IMR-90 (cell line): ENCODE data around the gene FBXW11. TPM values are rescaled to one million over a fixed set of nuclear protein-coding genes. Genes with fewer than 3 reads are reported as not detected.

Experiments
- ATAC-seq: fragments of 200-7000 bp; cut with Tn5 transposase; 2 replicates; pipeline ENCODE4 v1.9.1; 2020; ENCODE audit warnings: low read depth, mild to moderate bottlenecking, moderate library complexity
- BruUV-seq: library from RNA; stranded (reverse); fragments of 400-500 nt; replicated peaks from 2 replicates; lab custom pipeline; 2021; lab: Mats Ljungman, UMichigan
- CTCF ChIA-PET: fragments of 300-600 bp; formaldehyde crosslinking; extraction: SDS; loops from one replicate; lab custom pipeline; 2021; ENCODE audit warnings: antibody characterized with exemption; lab: Yijun Ruan, JAX
- POLR2A ChIA-PET: fragments of 300-600 bp; sonication (Branson Sonifier 250); formaldehyde crosslinking; loops from one replicate; lab custom pipeline; 2022; ENCODE audit warnings: antibody characterized with exemption; ENCODE audit not compliant: unreplicated experiment; lab: Charles Lee
- DNase-seq: peaks from one replicate; pipeline ENCODE4 v3.0.0; 2013
- H2AFZ ChIP-seq: replicated peaks from 2 replicates; pipeline ENCODE3; 2013; ENCODE audit warnings: low read length, mild to moderate bottlenecking; ENCODE audit not compliant: poor library complexity
- H2AK5ac ChIP-seq: 2 replicates; pipeline ENCODE4 v1.6.1; 2013; ENCODE audit warnings: low read depth, low read length, inconsistent platforms
- H2AK9ac ChIP-seq: replicated peaks from 2 replicates; pipeline ENCODE3; 2013; ENCODE audit warnings: mild to moderate bottlenecking, low read depth, low read length, moderate library complexity; ENCODE audit not compliant: poor library complexity
- H2BK120ac ChIP-seq: 2 replicates; pipeline ENCODE4 v1.6.1; 2013; ENCODE audit warnings: low read depth, low read length, inconsistent platforms
- H2BK15ac ChIP-seq: 3 replicates; pipeline ENCODE4 v1.6.1; 2013; ENCODE audit warnings: low read depth, low read length, inconsistent platforms
- H2BK20ac ChIP-seq: 2 replicates; pipeline ENCODE4 v1.6.1; 2013; ENCODE audit warnings: low read depth, mild to moderate bottlenecking, inconsistent platforms, low read length, moderate library complexity
- H2BK5ac ChIP-seq: 2 replicates; pipeline ENCODE4 v1.6.1; 2013; ENCODE audit warnings: mild to moderate bottlenecking, low read depth, low read length, inconsistent platforms; ENCODE audit not compliant: poor library complexity, severe bottlenecking
- H3K14ac ChIP-seq: replicated peaks from 2 replicates; pipeline ENCODE4 v1.6.1; 2013; ENCODE audit warnings: low read depth, low read length, inconsistent platforms
- H3K18ac ChIP-seq: 2 replicates; pipeline ENCODE4 v1.6.1; 2013; ENCODE audit warnings: low read depth, low read length, control low read depth
- H3K23ac ChIP-seq: 2 replicates; pipeline ENCODE4 v1.6.1; 2013; ENCODE audit warnings: low read depth, low read length, inconsistent platforms
- H3K27ac ChIP-seq: 2 replicates; pipeline ENCODE4 v1.5.1; 2013; ENCODE audit warnings: mild to moderate bottlenecking, control low read depth, low read length; ENCODE audit not compliant: insufficient read depth
- H3K27me3 ChIP-seq: 2 replicates; pipeline ENCODE4 v1.6.1; 2013; ENCODE audit warnings: low read length; ENCODE audit not compliant: control insufficient read depth, insufficient read depth
- H3K36me3 ChIP-seq: 2 replicates; pipeline ENCODE4 v1.6.1; 2013; ENCODE audit warnings: low read length, mixed read lengths; ENCODE audit not compliant: control insufficient read depth, insufficient read depth
- H3K4ac ChIP-seq: 2 replicates; pipeline ENCODE4 v1.6.1; 2013; ENCODE audit warnings: low read depth, low read length, inconsistent platforms
- H3K4me1 ChIP-seq: 2 replicates; pipeline ENCODE4 v1.6.1; 2013; ENCODE audit warnings: low read length, mixed read lengths; ENCODE audit not compliant: control insufficient read depth, insufficient read depth
- H3K4me2 ChIP-seq: 2 replicates; pipeline ENCODE4 v1.6.1; 2013; ENCODE audit warnings: low read depth, mild to moderate bottlenecking, control low read depth, low read length, moderate library complexity
- H3K4me3 ChIP-seq: 2 replicates; pipeline ENCODE4 v1.5.1; 2013; ENCODE audit warnings: low read depth, mild to moderate bottlenecking, control low read depth, low read length, moderate library complexity; ENCODE audit not compliant: insufficient read depth
- H3K56ac ChIP-seq: 2 replicates; pipeline ENCODE4 v1.6.1; 2013; ENCODE audit warnings: low read length, inconsistent platforms; ENCODE audit not compliant: insufficient read depth; ENCODE audit errors: extremely low read depth
- H3K79me1 ChIP-seq, 2 experiments: 2 replicates each; pipeline ENCODE4 v1.6.1; 2013; ENCODE audit warnings: low read length in 2 of 2, inconsistent platforms in 1 of 2, low read depth in 1 of 2
- H3K9ac ChIP-seq: 2 replicates; pipeline ENCODE4 v1.6.1; 2013; ENCODE audit warnings: low read depth, low read length, control low read depth
- H3K9me1 ChIP-seq: 2 replicates; pipeline ENCODE4 v1.6.1; 2013; ENCODE audit warnings: low read length, inconsistent platforms; ENCODE audit not compliant: insufficient read depth
- H3K9me3 ChIP-seq: 2 replicates; pipeline ENCODE4 v1.6.1; 2013; ENCODE audit warnings: low read length; ENCODE audit not compliant: control insufficient read depth, insufficient read depth
- H4K20me1 ChIP-seq: 2 replicates; pipeline ENCODE4 v1.6.1; 2013; ENCODE audit warnings: low read length, inconsistent platforms; ENCODE audit not compliant: insufficient read depth
- H4K5ac ChIP-seq: 2 replicates; pipeline ENCODE4 v1.6.1; 2013; ENCODE audit warnings: mild to moderate bottlenecking, low read depth, low read length, control low read depth
- H4K8ac ChIP-seq, 2 experiments: 2 replicates each; pipeline ENCODE4 v1.6.1; 2013; ENCODE audit warnings: low read depth in 2 of 2, low read length in 2 of 2, control low read depth in 1 of 2, inconsistent platforms in 1 of 2
- H4K91ac ChIP-seq: 2 replicates; pipeline ENCODE4 v1.6.1; 2013; ENCODE audit warnings: low read depth, low read length, inconsistent platforms; ENCODE audit not compliant: insufficient read depth
- BHLHE40 ChIP-seq: fragments of 150-350 bp; IDR thresholded peaks from 2 replicates; pipeline ENCODE4 v1.6.1; 2016; ENCODE audit warnings: mild to moderate bottlenecking, low read depth, low read length
- CEBPB ChIP-seq: IDR thresholded peaks from 2 replicates; pipeline ENCODE4 v1.6.1; 2012; ENCODE audit warnings: low read depth, low read length, improper control_type of control experiment
- CHD1 ChIP-seq: IDR thresholded peaks from 2 replicates; pipeline ENCODE4 v1.6.1; 2012; ENCODE audit warnings: low read depth, low read length, improper control_type of control experiment
- CTCF ChIP-seq: conservative IDR thresholded peaks from 2 replicates; pipeline ENCODE4 v1.5.1; 2012; ENCODE audit warnings: mild to moderate bottlenecking, low read depth, low read length, improper control_type of control experiment
- ELK1 ChIP-seq: fragments of 150-350 bp; IDR thresholded peaks from 2 replicates; pipeline ENCODE4 v1.6.1; 2016; ENCODE audit warnings: low read depth, mild to moderate bottlenecking, low read length, moderate library complexity, borderline replicate concordance
- FOS ChIP-seq: fragments of 150-350 bp; IDR thresholded peaks from 2 replicates; pipeline ENCODE4 v1.6.1; 2016; ENCODE audit warnings: low read depth, low read length
- MAFK ChIP-seq: IDR thresholded peaks from 2 replicates; pipeline ENCODE4 v1.6.1; 2012; ENCODE audit warnings: low read depth, low read length, improper control_type of control experiment
- MAZ ChIP-seq: IDR thresholded peaks from 2 replicates; pipeline ENCODE4 v1.6.1; 2012; ENCODE audit warnings: low read depth, mild to moderate bottlenecking, low read length, improper control_type of control experiment, moderate library complexity, borderline replicate concordance
- MXI1 ChIP-seq: IDR thresholded peaks from 2 replicates; pipeline ENCODE4 v1.6.1; 2012; ENCODE audit warnings: low read depth, mild to moderate bottlenecking, low read length, moderate library complexity, borderline replicate concordance
- NFE2L2 ChIP-seq: fragments of 150-350 bp; IDR thresholded peaks from 2 replicates; pipeline ENCODE4 v1.6.1; 2016; ENCODE audit warnings: low read depth, mild to moderate bottlenecking, low read length
- POLR2A ChIP-seq: IDR thresholded peaks from 2 replicates; pipeline ENCODE4 v1.6.1; 2012; ENCODE audit warnings: mild to moderate bottlenecking, low read depth, low read length
- RAD21 ChIP-seq: IDR thresholded peaks from 2 replicates; pipeline ENCODE4 v1.6.1; 2012; ENCODE audit warnings: low read length, improper control_type of control experiment
- RCOR1 ChIP-seq: IDR thresholded peaks from 2 replicates; pipeline ENCODE4 v1.6.1; 2012; ENCODE audit warnings: mild to moderate bottlenecking, low read length, improper control_type of control experiment; ENCODE audit not compliant: insufficient replicate concordance
- RFX5 ChIP-seq: IDR thresholded peaks from 2 replicates; pipeline ENCODE4 v1.8.0; 2012; ENCODE audit warnings: low read depth, mild to moderate bottlenecking, low read length, moderate library complexity
- SMC3 ChIP-seq: fragments of 150-350 bp; IDR thresholded peaks from 2 replicates; pipeline ENCODE4 v1.6.1; 2016; ENCODE audit warnings: low read depth, mild to moderate bottlenecking, antibody characterized with exemption, low read length, moderate library complexity
- USF2 ChIP-seq: fragments of 150-350 bp; IDR thresholded peaks from 2 replicates; pipeline ENCODE4 v1.6.1; 2017; ENCODE audit warnings: mild to moderate bottlenecking, antibody characterized with exemption, low read length, low read depth
- WGBS, 2 experiments: methylation state at CpG; one replicate each; pipeline versions ENCODE4 v1.1.5 to v1.1.7; 2013; ENCODE audit warnings: missing lambda C conversion rate in 2 of 2; ENCODE audit not compliant: insufficient read length in 1 of 2; ENCODE audit errors: extremely low coverage in 2 of 2; 5-methylcytosine and 5-hydroxymethylcytosine counted together
- dilution Hi-C: fragments of 300-500 bp; cut with HindIII; formaldehyde crosslinking; loops from one replicate; pipeline ENCODE4 v1.14.3; 2018; ENCODE audit warnings: low sequenced_read_pairs; ENCODE audit not compliant: unreplicated experiment
- in situ Hi-C: fragments of 300-500 bp; cut with MboI; formaldehyde crosslinking; loops from 3 replicates; pipeline ENCODE4 v1.14.3; 2019; ENCODE audit warnings: low sequenced_read_pairs, inconsistent platforms, mixed read lengths
- intact Hi-C: fragments of 100-400 bp; cut with micrococcal nuclease; formaldehyde crosslinking; loops from 2 replicates; pipeline ENCODE4 v1.10.0; 2022
- polyA plus RNA-seq, 3 experiments: library from polyadenylated mRNA; depleted of rRNA; stranded (reverse); fragments of >200 nt; gene quantifications; 2 replicates each; pipeline ENCODE4 v1.2.3, GENCODE V29; 2012; ENCODE audit warnings: low replicate concordance in 1 of 3
- total RNA-seq: library from RNA; depleted of rRNA; stranded (reverse); fragments of >200 nt; gene quantifications from 2 replicates; pipeline ENCODE4 v1.2.3, GENCODE V29; 2012

Gene FBXW11
- total and polyA plus RNA-seq, 2 of the 4 experiments (the other 2 are of a cell fraction) = 34.3 to 97.1 TPM

- H4K20me1 ChIP-seq = no peaks in the 10 kb centered on the region
- no peaks in the 10 kb centered on the region for H3K79me1 ChIP-seq
- ATAC-seq (no peak), DNase-seq (no peak)
- intact Hi-C loops = no loop called here
- dilution Hi-C loops = no loop called here
- H2AFZ ChIP-seq = no peak overlapping the region
- H4K5ac ChIP-seq = no peak overlapping the region
- H3K9ac ChIP-seq = no peak overlapping the region
- H3K9me3 ChIP-seq = peaks cover 4% of the 10 kb centered on the region
- peaks cover 1% of the 10 kb centered on the region; the same call in 1 of the 2 replicates for H3K27me3 ChIP-seq
- H3K9me1 ChIP-seq = no peaks in the 10 kb centered on the region
- no peaks in the 10 kb centered on the region for H3K4me1 ChIP-seq
- no peak overlapping the region for H2AK5ac ChIP-seq
- no peak overlapping the region for H3K18ac ChIP-seq
- no peak overlapping the region for H3K23ac ChIP-seq
- H4K91ac ChIP-seq = no peak overlapping the region
- no peak overlapping the region for H2BK5ac ChIP-seq
- no peak overlapping the region for H2BK120ac ChIP-seq
- WGBS, 2 experiments = 100% methylated on average over 1 of the region's 7 CpGs; no CpG with 5 or more reads in 1 of the 2 experiments
- H4K8ac ChIP-seq = no peak overlapping the region
- H2BK15ac ChIP-seq = no peak overlapping the region
- ChIA-PET POLR2A (interaction anchor here (0.7 kb wide), 1 partner anchor 155 kb away, joined by 4 read pairs; no protein-coding TSS in a partner anchor), CTCF (no interaction called here)
- H3K4me2 ChIP-seq = no peak overlapping the region
- H3K4me3 ChIP-seq = no peak overlapping the region
- no peak overlapping the region for H3K4ac ChIP-seq
- no peak overlapping the region for H3K14ac ChIP-seq
- H3K56ac ChIP-seq = no peak overlapping the region
- no peak overlapping the region for H3K27ac ChIP-seq
- BruUV-seq = no TSS peak
- in situ Hi-C loops = no loop called here
- TF ChIP-seq CTCF = no peak
- TF ChIP-seq RAD21 = no peak
- TF ChIP-seq RCOR1 = no peak
- TF ChIP-seq CEBPB = no peak
- TF ChIP-seq RFX5 = no peak
- TF ChIP-seq SMC3 = no peak
- TF ChIP-seq MAZ = no peak
- no peak for TF ChIP-seq FOS
- no peak for TF ChIP-seq POLR2A
- no peak for TF ChIP-seq CHD1
- no peak for TF ChIP-seq ELK1
- no peak for TF ChIP-seq NFE2L2
- no peak for TF ChIP-seq USF2
- no peak for TF ChIP-seq MAFK
- TF ChIP-seq BHLHE40 = no peak
- TF ChIP-seq MXI1 = no peak
- H2BK20ac ChIP-seq = no peak overlapping the region
- H2AK9ac ChIP-seq = no peak overlapping the region
- no peaks in the 10 kb centered on the region for H3K36me3 ChIP-seq
Observed at GRCh38 chr5:171835066-171835465, 171.4 kb downstream of the FBXW11 start.
